Measurements from ENCODE around the gene TOB1.

The TOB1 gene

GRCh38 chr17:50837286-50837979, 28.7 kb downstream of the TOB1 start:
- peaks cover 4% of the 10 kb centered on the region for H3K27me3 Mint-ChIP-seq
- H3K27ac Mint-ChIP-seq: no peak overlapping the region
- H3K9me3 Mint-ChIP-seq (ENCODE audit: low read depth): no peaks in the 10 kb centered on the region
- H3K4me1 Mint-ChIP-seq (ENCODE audit: low read depth): no peaks in the 10 kb centered on the region
- no peak overlapping the region for H3K4me3 Mint-ChIP-seq
- H3K36me3 Mint-ChIP-seq: no peaks in the 10 kb centered on the region

- Mint-ChIP-seq H3K9me3 (ENCODE audit: low read depth) (no peaks in the 10 kb centered on the region), H3K27ac (no peak overlapping the region), H3K4me3 (no peak overlapping the region), H3K27me3 (peaks cover 4% of the 10 kb centered on the region), H3K36me3 (no peaks in the 10 kb centered on the region), H3K4me1 (ENCODE audit: low read depth) (no peaks in the 10 kb centered on the region)
Measured at GRCh38 chr17:50836826-50837225, 29.3 kb downstream of the TOB1 start.

- Mint-ChIP-seq H3K9me3 (ENCODE audit: low read depth) (no peaks in the 10 kb centered on the region), H3K36me3 (no peaks in the 10 kb centered on the region)
Measured at GRCh38 chr17:50835301-50836234, 30.6 kb downstream of the TOB1 start, which contains the start of gene WFIKKN2. WFIKKN2 (plus strand) TSS chr17:50835586; CDS start chr17:50835938, 352 bp downstream.

GRCh38 chr17:50834429-50835300, 31.5 kb downstream of the TOB1 start:
- no peaks in the 10 kb centered on the region for H3K36me3 Mint-ChIP-seq
- H3K4me3 Mint-ChIP-seq: no peak overlapping the region
- no peaks in the 10 kb centered on the region for H3K9me3 Mint-ChIP-seq (ENCODE audit: low read depth)
- H3K4me1 Mint-ChIP-seq (ENCODE audit: low read depth): no peaks in the 10 kb centered on the region
- H3K27me3 Mint-ChIP-seq: peaks cover 4% of the 10 kb centered on the region
- no peak overlapping the region for H3K27ac Mint-ChIP-seq

More at GRCh38 chr17:50835301-50836234, 30.6 kb downstream of the TOB1 start, which contains the start of gene WFIKKN2:
- Mint-ChIP-seq H3K4me3 (no peak within 1 kb of the TSS), H3K4me1 (ENCODE audit: low read depth) (no peaks in the 10 kb centered on the region), H3K27me3 (peaks cover 4% of the 10 kb centered on the region), H3K27ac (no peak within 1 kb of the TSS)

- Mint-ChIP-seq H3K27ac (no peak overlapping the region), H3K36me3 (no peaks in the 10 kb centered on the region), H3K9me3 (ENCODE audit: low read depth) (no peaks in the 10 kb centered on the region), H3K27me3 (peaks cover 4% of the 10 kb centered on the region), H3K4me3 (no peak overlapping the region), H3K4me1 (ENCODE audit: low read depth) (no peaks in the 10 kb centered on the region)
Measured at GRCh38 chr17:50833510-50834428, 32.4 kb downstream of the TOB1 start.

- Mint-ChIP-seq H3K36me3 (no peaks in the 10 kb centered on the region), H3K27ac (no peak overlapping the region), H3K4me1 (ENCODE audit: low read depth) (no peaks in the 10 kb centered on the region), H3K9me3 (ENCODE audit: low read depth) (no peaks in the 10 kb centered on the region), H3K27me3 (peaks cover 4% of the 10 kb centered on the region), H3K4me3 (no peak overlapping the region)
Measured at GRCh38 chr17:50832864-50833381, 33.2 kb downstream of the TOB1 start.

- Mint-ChIP-seq H3K9me3 (ENCODE audit: low read depth) (no peaks in the 10 kb centered on the region), H3K27ac (no peak overlapping the region), H3K36me3 (no peaks in the 10 kb centered on the region), H3K4me3 (no peak overlapping the region), H3K4me1 (ENCODE audit: low read depth) (no peaks in the 10 kb centered on the region), H3K27me3 (peaks cover 4% of the 10 kb centered on the region)
Measured at GRCh38 chr17:50832267-50832863, 33.8 kb downstream of the TOB1 start.

GRCh38 chr17:50831471-50831928, 34.7 kb downstream of the TOB1 start:
- Mint-ChIP-seq H3K4me3 (no peak overlapping the region), H3K27me3 (peaks cover 4% of the 10 kb centered on the region), H3K27ac (no peak overlapping the region), H3K36me3 (no peaks in the 10 kb centered on the region), H3K9me3 (ENCODE audit: low read depth) (no peaks in the 10 kb centered on the region), H3K4me1 (ENCODE audit: low read depth) (no peaks in the 10 kb centered on the region)

GRCh38 chr17:50830994-50831393, 35.2 kb downstream of the TOB1 start:
- no peaks in the 10 kb centered on the region for H3K4me1 Mint-ChIP-seq (ENCODE audit: low read depth)
- no peak overlapping the region for H3K4me3 Mint-ChIP-seq
- no peaks in the 10 kb centered on the region for H3K9me3 Mint-ChIP-seq (ENCODE audit: low read depth)
- H3K36me3 Mint-ChIP-seq: no peaks in the 10 kb centered on the region
- no peak overlapping the region for H3K27ac Mint-ChIP-seq
- H3K27me3 Mint-ChIP-seq: peaks cover 4% of the 10 kb centered on the region

GRCh38 chr17:50830352-50830751, 35.8 kb downstream of the TOB1 start:
- H3K27me3 Mint-ChIP-seq: peaks cover 4% of the 10 kb centered on the region
- no peaks in the 10 kb centered on the region for H3K9me3 Mint-ChIP-seq (ENCODE audit: low read depth)
- H3K4me1 Mint-ChIP-seq (ENCODE audit: low read depth): no peaks in the 10 kb centered on the region
- H3K36me3 Mint-ChIP-seq: no peaks in the 10 kb centered on the region
- no peak overlapping the region for H3K4me3 Mint-ChIP-seq
- H3K27ac Mint-ChIP-seq: no peak overlapping the region

GRCh38 chr17:50829332-50829731, 36.8 kb downstream of the TOB1 start:
- no peak overlapping the region for H3K4me3 Mint-ChIP-seq

GRCh38 chr17:50828508-50829170, 37.5 kb downstream of the TOB1 start:
- H3K9me3 Mint-ChIP-seq (ENCODE audit: low read depth): no peaks in the 10 kb centered on the region

More at GRCh38 chr17:50829332-50829731, 36.8 kb downstream of the TOB1 start:
- Mint-ChIP-seq H3K27ac (no peak overlapping the region), H3K4me1 (ENCODE audit: low read depth) (no peaks in the 10 kb centered on the region), H3K36me3 (no peaks in the 10 kb centered on the region), H3K9me3 (ENCODE audit: low read depth) (no peaks in the 10 kb centered on the region), H3K27me3 (peaks cover under 1% of the 10 kb centered on the region)

GRCh38 chr17:50825188-50825587, 41.0 kb downstream of the TOB1 start:
- Mint-ChIP-seq H3K27ac (no peak overlapping the region), H3K4me3 (no peak overlapping the region), H3K9me3 (ENCODE audit: low read depth) (no peaks in the 10 kb centered on the region), H3K4me1 (ENCODE audit: low read depth) (no peaks in the 10 kb centered on the region), H3K36me3 (no peaks in the 10 kb centered on the region), H3K27me3 (peaks cover 3% of the 10 kb centered on the region)

More at GRCh38 chr17:50828508-50829170, 37.5 kb downstream of the TOB1 start:
- Mint-ChIP-seq H3K4me3 (no peak overlapping the region), H3K36me3 (no peaks in the 10 kb centered on the region), H3K4me1 (ENCODE audit: low read depth) (no peaks in the 10 kb centered on the region), H3K27ac (no peak overlapping the region), H3K27me3 (peaks cover 2% of the 10 kb centered on the region)

All from activated naive CD8-positive, alpha-beta T cell (primary cell).